NCI-H510A (cell line): ENCODE data around the gene UTP20.
A peak's percentile ranks its signal among the peaks of the same experiment; 100 is the strongest.
"Not testable (repeated sequence)": the region's sequence is repeated elsewhere in the genome, so short reads cannot be mapped to it uniquely, and the experiment has no call there.

Experiments used
- DNase-seq: peaks from one replicate; lab custom pipeline; 2025; lab: John Stamatoyannopoulos, UW

Gene UTP20

DNA sequence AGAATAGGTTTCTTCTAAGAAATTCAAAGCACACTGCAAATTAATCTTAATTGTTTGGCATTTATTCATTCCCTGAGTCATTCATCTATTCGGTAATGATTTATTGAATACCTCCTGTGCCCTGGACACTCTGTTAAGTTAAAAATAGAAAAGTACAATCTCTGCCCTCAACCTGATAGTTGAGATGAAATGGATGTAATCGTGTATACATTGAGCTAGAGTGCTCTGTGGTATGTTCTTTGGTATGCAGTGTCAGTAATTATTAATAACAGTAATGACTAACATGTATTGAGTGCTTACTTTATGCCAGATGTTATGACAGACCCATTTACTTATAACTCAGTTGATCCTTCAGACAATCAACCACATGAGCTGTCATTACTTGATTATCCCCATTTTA is 47.6 kb downstream of the UTP20 start:
- no peak for DNase-seq

DNA sequence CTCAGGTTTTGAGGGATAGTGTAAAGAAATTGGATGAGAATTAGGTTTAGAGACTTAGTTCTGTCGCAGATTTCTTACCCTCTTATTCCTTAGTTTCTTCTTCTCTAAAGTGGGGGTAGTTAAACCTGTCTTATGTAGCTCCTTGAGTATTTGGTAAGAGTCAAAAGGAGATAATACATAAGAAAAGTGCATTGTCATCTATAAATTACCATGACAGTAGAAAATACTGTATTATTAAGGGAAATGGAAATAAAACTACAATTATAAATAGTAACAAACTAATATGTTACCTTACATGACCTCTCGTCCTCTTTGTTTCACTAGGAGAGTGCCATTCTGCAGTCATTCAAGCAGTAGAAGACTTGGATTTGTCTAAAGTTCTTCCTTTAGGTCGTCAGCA is 49.0 kb downstream of the UTP20 start:
- no peak for DNase-seq

- no peak for DNase-seq
Measured at GRCh38 chr12:101330631-101331030, 50.7 kb downstream of the UTP20 start.

GRCh38 chr12:101336437-101336836 is 56.5 kb downstream of the UTP20 start:
- DNase-seq = no peak

DNA sequence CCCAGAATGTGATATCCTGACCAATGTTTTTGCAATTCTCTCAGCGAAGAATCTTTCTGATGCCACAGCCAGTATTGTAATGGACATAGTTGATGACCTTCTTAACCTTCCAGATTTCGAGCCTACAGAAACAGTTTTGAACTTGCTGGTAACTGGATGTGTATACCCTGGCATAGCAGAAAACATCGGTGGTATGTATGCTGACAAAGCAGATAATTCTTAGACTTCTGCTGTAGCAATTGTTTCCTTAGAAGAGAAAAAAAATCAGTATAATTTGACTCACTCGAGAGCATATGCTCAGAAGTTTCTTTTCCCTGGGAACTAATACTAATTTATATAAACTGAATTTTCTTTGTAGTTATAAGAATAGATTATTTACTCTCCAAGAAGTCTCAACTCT is 58.2 kb downstream of the UTP20 start:
- DNase-seq = no peak

DNA sequence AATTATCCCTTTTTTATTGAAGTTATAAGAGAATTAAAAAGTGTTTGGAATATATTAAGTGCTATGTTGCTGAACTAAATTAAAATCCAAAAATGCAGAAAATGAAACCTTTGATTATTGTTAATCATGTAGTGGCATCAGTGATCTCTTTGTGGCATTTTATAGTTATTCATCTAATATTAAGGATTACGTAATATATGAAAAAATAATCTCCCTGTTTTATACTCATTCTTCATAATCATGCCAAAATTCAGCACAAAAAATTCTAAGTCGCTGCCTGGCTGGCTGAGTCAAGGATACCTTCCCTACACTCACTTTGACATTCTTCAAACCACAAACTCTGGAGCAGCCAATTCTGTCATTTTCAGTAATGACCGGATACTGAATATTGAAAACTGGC is 64.0 kb downstream of the UTP20 start:
- DNase-seq = no peak

- DNase-seq = no peak
Measured at GRCh38 chr12:101351682-101352081, 71.8 kb downstream of the UTP20 start.

GRCh38 chr12:101356794-101357193 is 76.9 kb downstream of the UTP20 start:
- no peak for DNase-seq

DNA sequence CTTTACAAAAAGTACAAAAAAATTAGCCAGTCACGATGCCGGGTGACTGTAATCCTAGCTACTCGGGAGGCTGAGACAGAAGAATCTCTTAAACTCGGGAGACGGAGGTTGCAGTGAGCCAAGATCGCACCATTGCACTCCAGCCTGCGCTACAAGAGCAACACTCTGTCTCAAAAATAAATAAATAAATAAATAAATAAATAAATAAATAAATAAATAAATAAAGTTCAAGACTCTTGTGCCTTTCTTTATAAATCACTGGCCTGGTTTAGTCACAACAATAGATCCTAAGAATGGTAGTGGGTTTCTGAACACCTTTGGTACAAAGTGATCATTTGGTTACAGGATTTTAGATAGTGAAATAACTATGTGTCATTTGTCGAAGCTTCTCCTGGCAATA is 81.5 kb downstream of the UTP20 start:
- DNase-seq = no peak

- no peak for DNase-seq
Measured at GRCh38 chr12:101368016-101368415, 88.1 kb downstream of the UTP20 start.

DNA sequence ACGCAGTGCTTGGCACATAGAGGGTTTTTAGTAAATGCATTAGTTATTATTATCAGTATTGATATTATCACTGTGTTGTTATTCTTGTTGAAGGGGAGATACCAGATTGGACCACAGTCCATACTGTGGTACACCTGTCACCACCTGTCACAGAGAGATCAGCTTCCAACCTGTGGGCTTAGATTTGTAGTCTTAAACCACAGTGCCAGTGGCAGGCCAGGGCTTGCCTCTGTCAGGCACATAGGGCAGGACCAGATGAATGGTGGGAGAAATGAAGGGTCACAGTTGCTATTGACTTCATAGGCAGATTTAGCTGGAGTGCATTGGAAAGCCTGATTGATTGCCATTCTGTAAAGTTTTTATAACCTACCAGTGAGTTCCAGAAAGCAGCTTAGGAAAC is 92.5 kb downstream of the UTP20 start:
- DNase-seq = no peak

DNA sequence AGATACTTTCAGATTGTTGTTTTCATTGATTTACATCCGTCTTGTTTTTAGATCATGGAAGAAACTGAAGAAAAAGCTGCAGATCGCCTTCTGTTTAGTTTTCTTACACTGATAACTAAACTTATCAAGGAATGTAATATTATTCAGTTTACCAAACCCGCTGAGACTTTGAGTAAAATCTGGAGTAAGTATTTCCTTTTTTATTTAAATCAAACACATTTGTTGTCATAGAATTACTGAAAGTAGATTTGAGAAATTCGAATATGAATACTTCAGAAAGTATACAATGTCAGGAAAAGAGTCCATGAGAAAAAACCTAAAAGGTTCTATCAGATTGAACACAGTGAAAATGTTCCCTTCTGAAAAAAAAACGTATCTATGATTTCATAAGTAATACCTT is 95.7 kb downstream of the UTP20 start:
- DNase-seq = no peak

DNA sequence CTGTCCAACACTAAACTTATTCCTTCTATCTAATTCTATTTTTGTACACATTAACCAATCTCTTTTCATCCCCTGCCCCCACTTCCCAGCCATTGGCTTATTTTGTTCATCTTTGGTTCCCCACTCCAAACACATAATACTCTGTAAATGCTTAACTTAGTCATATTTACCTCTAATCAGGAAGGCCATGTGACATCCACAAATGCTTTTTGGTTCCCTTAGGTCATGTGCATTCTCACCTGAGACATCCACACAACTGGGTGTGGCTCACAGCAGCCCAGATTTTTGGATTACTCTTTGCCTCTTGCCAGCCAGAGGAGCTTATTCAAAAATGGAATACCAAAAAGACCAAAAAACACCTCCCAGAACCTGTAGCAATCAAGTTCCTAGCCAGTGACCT is 99.2 kb downstream of the UTP20 start:
- DNase-seq = no peak

- not testable (repeated sequence) for DNase-seq
Measured at GRCh38 chr12:101391181-101391580, 111.3 kb downstream of the UTP20 start.

DNA sequence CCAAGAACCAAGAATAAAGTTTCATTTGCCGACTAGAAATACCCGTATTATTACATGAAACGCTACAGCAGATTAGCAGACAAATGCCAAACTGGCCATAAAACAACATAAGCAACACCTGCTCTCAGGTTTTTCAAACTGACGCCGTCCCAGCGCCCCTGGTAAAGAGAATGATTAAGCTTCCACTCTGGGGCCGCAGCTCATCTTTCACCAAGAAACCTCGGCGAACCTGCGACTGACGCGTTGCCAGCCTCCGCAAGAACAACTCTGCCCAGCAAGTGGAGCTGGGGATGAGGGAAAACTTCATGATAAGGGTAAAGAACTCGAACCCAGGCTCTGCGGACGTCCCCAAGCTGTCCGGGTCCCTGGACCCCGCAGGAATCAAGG is 127.1 kb downstream of the UTP20 start:
- DNase-seq = peak; percentile 16

- peak; percentile 74 for DNase-seq
Measured at GRCh38 chr12:101407436-101408345, 127.8 kb downstream of the UTP20 start, which contains the start of gene ARL1. ARL1 (minus strand) TSS chr12:101407772; CDS start chr12:101407645, 127 bp downstream.

GRCh38 chr12:101410169-101410568 is 130.3 kb downstream of the UTP20 start:
- not testable (repeated sequence) for DNase-seq

DNA sequence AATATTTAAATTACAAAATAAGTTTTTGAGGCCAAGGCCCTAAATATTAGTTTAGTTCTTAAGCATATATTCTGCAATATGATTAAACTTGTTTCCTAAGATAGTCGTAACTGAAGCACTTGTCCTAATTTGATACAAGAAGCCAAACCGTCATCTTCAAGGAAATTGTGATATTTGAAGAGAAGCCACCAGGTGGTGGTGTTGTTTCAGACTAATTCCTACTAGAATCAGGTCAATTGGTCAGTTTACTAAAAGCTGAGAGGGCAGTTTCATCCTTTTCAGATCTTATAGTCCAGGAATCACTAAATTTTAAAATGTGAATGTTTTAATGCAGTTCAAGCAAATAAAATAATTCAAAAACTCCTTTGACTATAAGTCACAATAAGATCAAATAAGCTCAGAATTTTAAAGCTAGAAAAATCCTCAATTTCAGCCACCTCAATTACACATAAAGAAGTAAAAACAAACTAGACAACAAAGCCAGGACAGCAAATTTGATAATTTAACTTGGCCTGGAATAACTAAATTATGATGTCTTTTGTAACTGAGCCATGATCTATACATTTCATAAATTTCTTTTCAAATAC is 134.7 kb downstream of the UTP20 start:
- peak; percentile 16 for DNase-seq

GRCh38 chr12:101415228-101415627 is 135.3 kb downstream of the UTP20 start:
- DNase-seq = no peak

DNA sequence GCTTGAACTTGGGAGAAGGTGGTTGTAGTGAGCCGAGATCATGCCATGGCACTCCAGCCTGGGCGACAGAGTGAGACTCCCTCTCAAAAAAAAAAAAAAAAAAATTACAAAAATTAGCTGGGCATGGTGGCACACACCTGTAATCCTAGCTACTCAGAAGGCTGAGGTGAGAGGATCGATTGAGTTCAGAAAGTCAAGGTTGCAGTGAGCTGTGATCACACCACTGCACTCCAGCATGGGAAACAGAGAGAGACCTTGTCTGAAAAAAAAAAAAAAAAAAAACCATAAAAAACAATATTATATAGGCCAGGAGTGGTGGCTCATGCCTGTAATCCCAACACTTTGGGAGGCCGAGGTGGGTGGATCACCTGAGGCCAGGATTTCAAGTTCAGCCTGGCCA is 142.2 kb downstream of the UTP20 start:
- not testable (repeated sequence) for DNase-seq

GRCh38 chr12:101424620-101425019 is 144.7 kb downstream of the UTP20 start:
- DNase-seq = no peak

GRCh38 chr12:101430456-101430855 is 150.6 kb downstream of the UTP20 start:
- DNase-seq = no peak

GRCh38 chr12:101436136-101436535 is 156.2 kb downstream of the UTP20 start:
- no peak for DNase-seq
